HepG2 (cell line): ENCODE data around the gene CHST3. TPM values are rescaled to one million over a fixed set of nuclear protein-coding genes. Genes with fewer than 3 reads are reported as not detected.

ENCODE experiments used
- BORCS8-MEF2B ChIP-seq: sonication (generic); formaldehyde crosslinking; IDR thresholded peaks from 2 replicates; pipeline ENCODE4 v1.8.0; 2022; ENCODE audit warnings: mild to moderate bottlenecking, missing genetic modification reagents
- CERS6 ChIP-seq: sonication (generic); formaldehyde crosslinking; IDR thresholded peaks from 2 replicates; pipeline ENCODE4 v1.5.0; 2020; ENCODE audit warnings: missing genetic modification reagents
- MLLT10 ChIP-seq: sonication (generic); formaldehyde crosslinking; IDR thresholded peaks from 2 replicates; pipeline ENCODE4 v1.4.0; 2020; ENCODE audit warnings: missing genetic modification reagents
- NR2C2 ChIP-seq: sonication (generic); formaldehyde crosslinking; IDR thresholded peaks from 2 replicates; pipeline ENCODE4 v1.4.0; 2020; ENCODE audit warnings: missing genetic modification reagents, mild to moderate bottlenecking, moderate library complexity, borderline replicate concordance
- RCOR2 ChIP-seq: IDR thresholded peaks from 2 replicates; pipeline ENCODE4 v1.6.1; 2016; ENCODE audit warnings: missing biosample characterization, missing genetic modification reagents
- RXRA ChIP-seq: sonication (generic); formaldehyde crosslinking; IDR thresholded peaks from 2 replicates; pipeline ENCODE4 v1.5.1; 2020; ENCODE audit warnings: missing genetic modification reagents
- RXRB ChIP-seq: IDR thresholded peaks from 2 replicates; pipeline ENCODE4 v1.6.1; 2016; ENCODE audit warnings: borderline replicate concordance, missing genetic modification reagents, missing compliant biosample characterization
- SIX4 ChIP-seq: sonication (generic); formaldehyde crosslinking; IDR thresholded peaks from 2 replicates; pipeline ENCODE4 v1.4.0; 2020; ENCODE audit warnings: missing genetic modification reagents
- TBX3 ChIP-seq: fragments of 450-650 bp; IDR thresholded peaks from 2 replicates; pipeline ENCODE4 v1.6.1; 2017; ENCODE audit warnings: antibody characterized with exemption, mild to moderate bottlenecking, inconsistent platforms, borderline replicate concordance
- ZBTB44 ChIP-seq: sonication (generic); formaldehyde crosslinking; IDR thresholded peaks from 2 replicates; pipeline ENCODE4 v1.4.0; 2020; ENCODE audit warnings: missing genetic modification reagents
- ZNF138 ChIP-seq: sonication (generic); formaldehyde crosslinking; IDR thresholded peaks from 2 replicates; pipeline ENCODE4 v1.5.0; 2020; ENCODE audit warnings: mild to moderate bottlenecking, low read depth, missing genetic modification reagents
- ZNF230 ChIP-seq: sonication (generic); formaldehyde crosslinking; IDR thresholded peaks from 2 replicates; pipeline ENCODE4 v1.4.0; 2020; ENCODE audit warnings: mild to moderate bottlenecking, missing genetic modification reagents
- ZNF678 ChIP-seq: sonication (generic); formaldehyde crosslinking; IDR thresholded peaks from 2 replicates; pipeline ENCODE4 v1.4.0; 2020; ENCODE audit warnings: mild to moderate bottlenecking, missing genetic modification reagents
- ZNF720 ChIP-seq: sonication (generic); formaldehyde crosslinking; IDR thresholded peaks from 2 replicates; pipeline ENCODE4 v1.4.0; 2020; ENCODE audit warnings: missing genetic modification reagents
- ZNF746 ChIP-seq: sonication (generic); formaldehyde crosslinking; IDR thresholded peaks from 2 replicates; pipeline ENCODE4 v1.8.0; 2022; ENCODE audit warnings: mild to moderate bottlenecking, missing genetic modification reagents
- ZSCAN30 ChIP-seq: sonication (generic); formaldehyde crosslinking; IDR thresholded peaks from 2 replicates; pipeline ENCODE4 v1.5.0; 2020; ENCODE audit warnings: mild to moderate bottlenecking, missing genetic modification reagents
- polyA plus RNA-seq, 8 experiments: library from polyadenylated mRNA; depleted of rRNA in 3 of 8; stranded (reverse) in 7 of 8; unstranded in 1 of 8; fragments of >200 nt; fragmentation: Illumina TruSeq in 4 of 8; extraction: Trizol in 4 of 8; gene quantifications; 2 replicates each; pipeline versions ENCODE4 v1.2.1 to v1.2.3, GENCODE V29; 2011 to 2016; ENCODE audit warnings: low read depth in 4 of 8, missing spikeins in 1 of 8, mixed read lengths in 1 of 8; ENCODE audit not compliant: insufficient read depth in 1 of 8
- total RNA-seq, 5 experiments: library from RNA; depleted of rRNA; stranded (reverse); fragments of >200 nt; fragmentation: Illumina TruSeq; extraction: Trizol; gene quantifications; 2 replicates each; pipeline ENCODE4 v1.2.3, GENCODE V29; 2016; ENCODE audit warnings: low read depth in 1 of 5
- TF ChIP-seq, protein P1 (sequence below), 2 experiments: fragments of 450-650 bp in 1 of 2; sonication (generic) in 1 of 2; formaldehyde crosslinking; IDR thresholded peaks; 2 replicates each; pipeline versions ENCODE4 v1.5.0 to v1.8.0; 2020 to 2022; ENCODE audit warnings: mild to moderate bottlenecking in 1 of 2, missing genetic modification reagents in 1 of 2
- TF ChIP-seq, protein P2 (sequence below): sonication (generic); formaldehyde crosslinking; conservative IDR thresholded peaks from 2 replicates; pipeline ENCODE4 v1.4.0; 2020; ENCODE audit warnings: mild to moderate bottlenecking, missing genetic modification reagents, moderate library complexity
- TF ChIP-seq, protein P3 (sequence below): sonication (generic); formaldehyde crosslinking; IDR thresholded peaks from 2 replicates; pipeline ENCODE4 v1.4.0; 2020; ENCODE audit warnings: missing genetic modification reagents

Gene CHST3
- total and polyA plus RNA-seq, 2 of the 13 experiments (the other 11 are each of a cell fraction or from before 2014, with no cell fraction given), result 7.2 to 18.7 TPM

GRCh38 chr10:71964743-71965515 is 734 bp downstream of the CHST3 start (continued):
- TF ChIP-seq CERS6 (CRISPR knock-in tag) (no peak), ZNF230 (no peak), ZNF138 (CRISPR knock-in tag) (0 out of 2 replicates have a peak, but pooled peaks have one; percentile 34), ZBTB44 (no peak), ZSCAN30 (CRISPR knock-in tag) (no peak), NR2C2 (CRISPR knock-in tag) (no peak), SIX4 (no peak), ZNF678 (CRISPR knock-in tag) (no peak), MLLT10 (CRISPR knock-in tag) (no peak), RXRA (CRISPR knock-in tag) (0 out of 2 replicates have a peak, but pooled peaks have one; percentile 41), TBX3 (no peak), BORCS8-MEF2B (CRISPR knock-in tag) (no peak), RXRB (CRISPR knock-in tag) (no peak; the same call in 1 of the 2 replicates), ZNF720 (CRISPR knock-in tag) (no peak), RCOR2 (CRISPR knock-in tag) (no peak), ZNF746 (peak; percentile 41; the same call in 1 of the 2 replicates)
- TF ChIP-seq, protein P1, sequence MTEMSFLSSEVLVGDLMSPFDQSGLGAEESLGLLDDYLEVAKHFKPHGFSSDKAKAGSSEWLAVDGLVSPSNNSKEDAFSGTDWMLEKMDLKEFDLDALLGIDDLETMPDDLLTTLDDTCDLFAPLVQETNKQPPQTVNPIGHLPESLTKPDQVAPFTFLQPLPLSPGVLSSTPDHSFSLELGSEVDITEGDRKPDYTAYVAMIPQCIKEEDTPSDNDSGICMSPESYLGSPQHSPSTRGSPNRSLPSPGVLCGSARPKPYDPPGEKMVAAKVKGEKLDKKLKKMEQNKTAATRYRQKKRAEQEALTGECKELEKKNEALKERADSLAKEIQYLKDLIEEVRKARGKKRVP (CRISPR knock-in tag; IDR thresholded peaks at IDR 0.05), result no peak
- TF ChIP-seq, protein P2, sequence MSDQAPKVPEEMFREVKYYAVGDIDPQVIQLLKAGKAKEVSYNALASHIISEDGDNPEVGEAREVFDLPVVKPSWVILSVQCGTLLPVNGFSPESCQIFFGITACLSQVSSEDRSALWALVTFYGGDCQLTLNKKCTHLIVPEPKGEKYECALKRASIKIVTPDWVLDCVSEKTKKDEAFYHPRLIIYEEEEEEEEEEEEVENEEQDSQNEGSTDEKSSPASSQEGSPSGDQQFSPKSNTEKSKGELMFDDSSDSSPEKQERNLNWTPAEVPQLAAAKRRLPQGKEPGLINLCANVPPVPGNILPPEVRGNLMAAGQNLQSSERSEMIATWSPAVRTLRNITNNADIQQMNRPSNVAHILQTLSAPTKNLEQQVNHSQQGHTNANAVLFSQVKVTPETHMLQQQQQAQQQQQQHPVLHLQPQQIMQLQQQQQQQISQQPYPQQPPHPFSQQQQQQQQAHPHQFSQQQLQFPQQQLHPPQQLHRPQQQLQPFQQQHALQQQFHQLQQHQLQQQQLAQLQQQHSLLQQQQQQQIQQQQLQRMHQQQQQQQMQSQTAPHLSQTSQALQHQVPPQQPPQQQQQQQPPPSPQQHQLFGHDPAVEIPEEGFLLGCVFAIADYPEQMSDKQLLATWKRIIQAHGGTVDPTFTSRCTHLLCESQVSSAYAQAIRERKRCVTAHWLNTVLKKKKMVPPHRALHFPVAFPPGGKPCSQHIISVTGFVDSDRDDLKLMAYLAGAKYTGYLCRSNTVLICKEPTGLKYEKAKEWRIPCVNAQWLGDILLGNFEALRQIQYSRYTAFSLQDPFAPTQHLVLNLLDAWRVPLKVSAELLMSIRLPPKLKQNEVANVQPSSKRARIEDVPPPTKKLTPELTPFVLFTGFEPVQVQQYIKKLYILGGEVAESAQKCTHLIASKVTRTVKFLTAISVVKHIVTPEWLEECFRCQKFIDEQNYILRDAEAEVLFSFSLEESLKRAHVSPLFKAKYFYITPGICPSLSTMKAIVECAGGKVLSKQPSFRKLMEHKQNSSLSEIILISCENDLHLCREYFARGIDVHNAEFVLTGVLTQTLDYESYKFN (CRISPR knock-in tag), result no peak; the same call in 1 of the 2 replicates
- TF ChIP-seq, protein P3, sequence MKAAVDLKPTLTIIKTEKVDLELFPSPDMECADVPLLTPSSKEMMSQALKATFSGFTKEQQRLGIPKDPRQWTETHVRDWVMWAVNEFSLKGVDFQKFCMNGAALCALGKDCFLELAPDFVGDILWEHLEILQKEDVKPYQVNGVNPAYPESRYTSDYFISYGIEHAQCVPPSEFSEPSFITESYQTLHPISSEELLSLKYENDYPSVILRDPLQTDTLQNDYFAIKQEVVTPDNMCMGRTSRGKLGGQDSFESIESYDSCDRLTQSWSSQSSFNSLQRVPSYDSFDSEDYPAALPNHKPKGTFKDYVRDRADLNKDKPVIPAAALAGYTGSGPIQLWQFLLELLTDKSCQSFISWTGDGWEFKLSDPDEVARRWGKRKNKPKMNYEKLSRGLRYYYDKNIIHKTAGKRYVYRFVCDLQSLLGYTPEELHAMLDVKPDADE (CRISPR knock-in tag), result no peak
